Keratinocyte (primary cell): Measurements from ENCODE around the gene AKNA. TPM values are rescaled to one million over a fixed set of nuclear protein-coding genes. Genes with fewer than 3 reads are reported as not detected.

Source experiments
- DNase-seq: peaks from one replicate; pipeline ENCODE4 v3.0.0-alpha.2; 2011; ENCODE audit warnings: low read depth, missing footprints, low spot score
- FAIRE-seq: peaks from 2 replicates; lab custom pipeline; 2011; peaks lifted over from hg19 to GRCh38; lab: Jason Lieb, UNC
- H2AFZ ChIP-seq: 2 replicates; pipeline ENCODE4 v1.6.0; 2012; ENCODE audit warnings: low read length, control low read depth, inconsistent platforms; ENCODE audit not compliant: control insufficient read depth
- H3K27ac ChIP-seq: 2 replicates; pipeline ENCODE4 v1.5.1; 2011; ENCODE audit warnings: low read length; ENCODE audit not compliant: control insufficient read depth, insufficient read depth
- H3K27me3 ChIP-seq: 3 replicates; pipeline ENCODE4 v1.6.0; 2011; ENCODE audit warnings: low read length; ENCODE audit not compliant: control insufficient read depth, insufficient read depth; ENCODE audit errors: extremely low read depth
- H3K36me3 ChIP-seq, 2 experiments: 2 replicates in 1 of 2; 3 replicates in 1 of 2; pipeline ENCODE4 v1.5.1; 2011; ENCODE audit warnings: low read length in 2 of 2, mild to moderate bottlenecking in 1 of 2; ENCODE audit not compliant: control insufficient read depth in 2 of 2, insufficient read depth in 2 of 2; ENCODE audit errors: extremely low read depth in 1 of 2
- H3K4me1 ChIP-seq: 3 replicates; pipeline ENCODE4 v1.5.1; 2011; ENCODE audit warnings: low read length; ENCODE audit not compliant: control insufficient read depth, insufficient read depth; ENCODE audit errors: extremely low read depth
- H3K4me2 ChIP-seq: 3 replicates; pipeline ENCODE4 v1.6.0; 2011; ENCODE audit warnings: low read depth, low read length; ENCODE audit not compliant: control insufficient read depth, insufficient read depth; ENCODE audit errors: extremely low read depth
- H3K4me3 ChIP-seq, 3 experiments: fragments of 200-600 bp in 1 of 3; sonication (generic) in 1 of 3; 2 replicates in 2 of 3; 3 replicates in 1 of 3; pipeline ENCODE4 v1.5.1; 2011 to 2016; ENCODE audit warnings: low read length in 3 of 3, mild to moderate bottlenecking in 3 of 3, control low read depth in 2 of 3, inconsistent platforms in 1 of 3, low read depth in 1 of 3, mixed read lengths in 1 of 3, mixed run types in 1 of 3, moderate library complexity in 1 of 3; ENCODE audit not compliant: control insufficient read depth in 2 of 3, insufficient read depth in 2 of 3; ENCODE audit errors: extremely low read depth in 1 of 3
- H3K79me2 ChIP-seq: 2 replicates; pipeline ENCODE4 v1.6.0; 2012; ENCODE audit warnings: low read length; ENCODE audit not compliant: control insufficient read depth, insufficient read depth
- H3K9ac ChIP-seq: 3 replicates; pipeline ENCODE4 v1.6.0; 2011; ENCODE audit warnings: low read length; ENCODE audit not compliant: control insufficient read depth, insufficient read depth; ENCODE audit errors: extremely low read depth
- H3K9me1 ChIP-seq: 3 replicates; pipeline ENCODE4 v1.6.0; 2011; ENCODE audit warnings: low read length; ENCODE audit not compliant: control insufficient read depth, insufficient read depth; ENCODE audit errors: extremely low read depth
- H3K9me3 ChIP-seq: 2 replicates; pipeline ENCODE4 v1.5.1; 2012; ENCODE audit warnings: low read depth, low read length; ENCODE audit not compliant: control insufficient read depth
- H4K20me1 ChIP-seq: 3 replicates; pipeline ENCODE4 v1.6.0; 2011; ENCODE audit warnings: low read length; ENCODE audit not compliant: control insufficient read depth, insufficient read depth; ENCODE audit errors: extremely low read depth
- CTCF ChIP-seq, 3 experiments: IDR thresholded peaks in 1 of 3; conservative IDR thresholded peaks in 1 of 3; optimal IDR thresholded peaks in 1 of 3; 2 replicates in 2 of 3; 3 replicates in 1 of 3; pipeline versions ENCODE3 to v1.5.1; 2011; ENCODE audit warnings: low read length in 3 of 3, mild to moderate bottlenecking in 3 of 3, moderate library complexity in 2 of 3, control low read depth in 1 of 3, inconsistent platforms in 1 of 3; ENCODE audit not compliant: insufficient read depth in 2 of 3; ENCODE audit errors: extremely low read depth in 1 of 3
- EZH2 ChIP-seq: IDR thresholded peaks from one replicate; pipeline ENCODE4 v1.6.1; 2012; ENCODE audit warnings: inconsistent platforms, mild to moderate bottlenecking, low read length, moderate library complexity
- dilution Hi-C: fragments of 300-500 bp; cut with MboI; formaldehyde crosslinking; loops from one replicate; pipeline ENCODE4 v1.7.0; 2020; ENCODE audit warnings: low sequenced_read_pairs; ENCODE audit not compliant: extremely low pct_ligation_motif_present
- polyA plus RNA-seq, 5 experiments: library from polyadenylated mRNA; depleted of rRNA in 3 of 5; stranded (reverse) in 3 of 5; stranded (forward) in 1 of 5; unstranded in 1 of 5; fragments of >200 nt; gene quantifications; 1 replicate in 1 of 5; 2 replicates in 3 of 5; 3 replicates in 1 of 5; pipeline versions ENCODE4 v1.2.1 to v1.2.3, GENCODE V29; 2011 to 2012; ENCODE audit warnings: missing spikeins in 2 of 5, low read depth in 1 of 5, low replicate concordance in 1 of 5

The AKNA gene
- polyA plus RNA-seq, 1 donor (not counting 4 experiments of a cell fraction or from before 2014, with no cell fraction given): 0.79 TPM

DNA sequence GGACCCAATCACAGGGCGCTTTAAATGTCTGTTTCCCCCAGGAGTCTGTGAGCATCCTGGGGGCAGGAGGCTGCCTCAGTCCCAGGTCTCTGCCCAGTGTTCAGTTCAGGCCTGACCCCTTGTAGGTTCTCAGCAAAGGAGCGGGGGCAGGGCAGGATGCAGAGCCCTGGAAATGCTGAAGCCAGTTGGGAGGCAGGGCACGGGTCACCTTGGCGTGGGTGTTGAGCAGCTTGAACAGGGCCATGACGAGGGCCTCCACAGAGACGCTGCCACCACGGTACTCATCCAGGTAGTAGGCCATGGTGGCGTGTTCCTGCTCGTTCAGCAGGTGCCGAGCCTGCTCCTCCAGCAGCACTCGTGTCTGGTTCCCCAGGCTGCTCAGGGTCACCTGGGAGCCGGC is 36.3 kb upstream of the AKNA start:
- no peak overlapping the region for H3K4me2 ChIP-seq
- dilution Hi-C loops: no loop called here
- no peaks in the 10 kb centered on the region for H3K9me3 ChIP-seq
- no peak overlapping the region for H3K4me3 ChIP-seq
- H3K4me1 ChIP-seq: no peaks in the 10 kb centered on the region
- no peak overlapping the region for H2AFZ ChIP-seq
- H4K20me1 ChIP-seq: no peaks in the 10 kb centered on the region
- no peak overlapping the region for H3K27ac ChIP-seq
- H3K27me3 ChIP-seq: no peaks in the 10 kb centered on the region
- FAIRE-seq: no peak
- no peaks in the 10 kb centered on the region for H3K36me3 ChIP-seq
- H3K79me2 ChIP-seq: no peaks in the 10 kb centered on the region
- H3K9me1 ChIP-seq: no peaks in the 10 kb centered on the region
- H3K9ac ChIP-seq: no peak overlapping the region
- TF ChIP-seq EZH2: no peak
- no peak for TF ChIP-seq CTCF (optimal IDR thresholded peaks at IDR 0.05 in 1 of 3, IDR thresholded peaks at IDR 0.05 in 1 of 3, conservative IDR thresholded peaks at IDR 0.05 in 1 of 3; ENCODE audit: extremely low read depth in 1 of 3, insufficient read depth in 2 of 3, low read length in 3 of 3)
- no peak for DNase-seq

DNA sequence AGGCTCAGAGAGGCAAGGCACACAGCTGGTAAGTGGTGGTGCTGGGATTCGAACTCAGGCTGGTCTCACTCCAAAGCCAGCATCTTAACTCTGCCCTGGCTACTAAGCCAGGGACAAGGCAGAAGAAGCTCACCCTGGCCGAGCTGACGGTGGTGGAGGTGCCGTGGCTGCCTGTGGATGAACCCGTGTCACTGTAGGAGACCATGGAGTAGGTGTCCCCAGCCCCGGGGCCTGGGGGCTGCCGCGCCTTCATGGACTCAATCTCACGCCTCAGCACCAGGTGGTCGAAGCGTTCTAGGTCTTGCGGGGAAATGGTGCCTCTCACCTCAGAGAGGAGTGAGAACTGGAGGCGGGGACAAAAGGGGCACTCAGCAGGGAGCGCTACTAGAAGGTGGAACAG is 35.4 kb upstream of the AKNA start:
- Histone ChIP-seq H3K4me2 (no peak overlapping the region), H3K4me3 (no peak overlapping the region), H4K20me1 (no peaks in the 10 kb centered on the region), H3K27ac (no peak overlapping the region), H3K27me3 (no peaks in the 10 kb centered on the region), H2AFZ (no peak overlapping the region), H3K9me3 (no peaks in the 10 kb centered on the region), H3K79me2 (no peaks in the 10 kb centered on the region), H3K36me3 (no peaks in the 10 kb centered on the region), H3K9ac (no peak overlapping the region), H3K9me1 (no peaks in the 10 kb centered on the region), H3K4me1 (no peaks in the 10 kb centered on the region)
- no peak for FAIRE-seq
- no peak for DNase-seq
- dilution Hi-C loops: no loop called here
- TF ChIP-seq CTCF (optimal IDR thresholded peaks at IDR 0.05 in 1 of 3, IDR thresholded peaks at IDR 0.05 in 1 of 3, conservative IDR thresholded peaks at IDR 0.05 in 1 of 3; ENCODE audit: extremely low read depth in 1 of 3, insufficient read depth in 2 of 3, low read length in 3 of 3) (no peak), EZH2 (no peak)
